H9 (cell line): ENCODE measurements around the gene TPD52L1. TPM values are rescaled to one million over a fixed set of nuclear protein-coding genes. Genes with fewer than 3 reads are reported as not detected.

ENCODE experiments used
- DNase-seq: peaks from one replicate; pipeline ENCODE4 v3.0.0-alpha.2; 2017
- H2AFZ ChIP-seq: one replicate; pipeline ENCODE4 v1.6.1; 2013; ENCODE audit warnings: mild to moderate bottlenecking, low read length, control low read depth, moderate library complexity
- H2AK5ac ChIP-seq: 2 replicates; pipeline ENCODE4 v1.6.1; 2013; ENCODE audit warnings: low read length, control low read depth, mixed read lengths; ENCODE audit not compliant: insufficient read length
- H2BK120ac ChIP-seq: one replicate; pipeline ENCODE4 v1.6.1; 2013; ENCODE audit warnings: low read depth, mild to moderate bottlenecking, low read length, control low read depth, inconsistent platforms; ENCODE audit not compliant: poor library complexity, severe bottlenecking
- H2BK12ac ChIP-seq: 2 replicates; pipeline ENCODE4 v1.6.1; 2013; ENCODE audit warnings: low read length, control low read depth, mixed read lengths, low read depth; ENCODE audit not compliant: insufficient read length
- H2BK15ac ChIP-seq: 2 replicates; pipeline ENCODE4 v1.6.1; 2013; ENCODE audit warnings: low read depth, low read length, control low read depth
- H2BK20ac ChIP-seq: one replicate; pipeline ENCODE4 v1.6.1; 2013; ENCODE audit warnings: low read depth, mild to moderate bottlenecking, low read length, control low read depth, inconsistent platforms; ENCODE audit not compliant: poor library complexity, severe bottlenecking
- H2BK5ac ChIP-seq: 2 replicates; pipeline ENCODE4 v1.6.1; 2013; ENCODE audit warnings: low read length, control low read depth, mixed read lengths; ENCODE audit not compliant: insufficient read length
- H3K14ac ChIP-seq: 2 replicates; pipeline ENCODE4 v1.6.1; 2013; ENCODE audit warnings: low read length, control low read depth; ENCODE audit not compliant: insufficient read depth
- H3K18ac ChIP-seq: 2 replicates; pipeline ENCODE4 v1.6.1; 2013; ENCODE audit warnings: low read depth, mild to moderate bottlenecking, mixed read lengths, low read length, control low read depth; ENCODE audit not compliant: insufficient read length
- H3K23ac ChIP-seq: 2 replicates; pipeline ENCODE4 v1.6.1; 2013; ENCODE audit warnings: low read length, control low read depth, mixed read lengths, low read depth; ENCODE audit not compliant: insufficient read length
- H3K23me2 ChIP-seq: 2 replicates; pipeline ENCODE4 v1.6.1; 2013; ENCODE audit warnings: low read depth, mild to moderate bottlenecking, mixed read lengths, low read length, control low read depth; ENCODE audit not compliant: insufficient read length, poor library complexity, severe bottlenecking
- H3K27ac ChIP-seq: 2 replicates; pipeline ENCODE4 v1.5.1; 2013; ENCODE audit warnings: low read length, control low read depth, mixed read lengths, low read depth; ENCODE audit not compliant: insufficient read length
- H3K27me3 ChIP-seq: 2 replicates; pipeline ENCODE4 v1.6.1; 2013; ENCODE audit warnings: low read length, control low read depth, inconsistent platforms; ENCODE audit not compliant: insufficient read depth
- H3K4ac ChIP-seq: 2 replicates; pipeline ENCODE4 v1.6.1; 2013; ENCODE audit warnings: low read depth, mild to moderate bottlenecking, control low read depth, inconsistent platforms, low read length, moderate library complexity
- H3K4me1 ChIP-seq: 2 replicates; pipeline ENCODE4 v1.6.1; 2013; ENCODE audit warnings: low read length, control low read depth, inconsistent platforms; ENCODE audit not compliant: insufficient read depth
- H3K4me2 ChIP-seq: 2 replicates; pipeline ENCODE4 v1.6.1; 2013; ENCODE audit warnings: low read length, control low read depth, mixed read lengths; ENCODE audit not compliant: insufficient read length, insufficient read depth
- H3K56ac ChIP-seq: 2 replicates; pipeline ENCODE4 v1.6.1; 2013; ENCODE audit warnings: low read depth, mild to moderate bottlenecking, mixed read lengths, low read length, control low read depth; ENCODE audit not compliant: insufficient read length
- H3K79me1 ChIP-seq: 2 replicates; pipeline ENCODE4 v1.6.1; 2013; ENCODE audit warnings: low read depth, mild to moderate bottlenecking, moderate library complexity, low read length, control low read depth, inconsistent platforms; ENCODE audit not compliant: insufficient read depth, poor library complexity, severe bottlenecking
- H3K79me2 ChIP-seq: 2 replicates; pipeline ENCODE4 v1.6.1; 2013; ENCODE audit warnings: low read length, control low read depth, inconsistent platforms; ENCODE audit not compliant: insufficient read depth
- H3K9ac ChIP-seq: 2 replicates; pipeline ENCODE4 v1.6.1; 2013; ENCODE audit warnings: low read length, control low read depth, mixed read lengths; ENCODE audit not compliant: insufficient read length; ENCODE audit errors: extremely low read depth
- H3K9me3 ChIP-seq: one replicate; pipeline ENCODE4 v1.6.1; 2013; ENCODE audit warnings: low read depth, low read length, inconsistent platforms; ENCODE audit not compliant: control insufficient read depth
- H3T11ph ChIP-seq: one replicate; pipeline ENCODE4 v1.6.1; 2013; ENCODE audit warnings: mild to moderate bottlenecking, low read length, control low read depth, inconsistent platforms
- H4K20me1 ChIP-seq: one replicate; pipeline ENCODE4 v1.6.1; 2013; ENCODE audit not compliant: control insufficient read depth, insufficient read length, insufficient read depth
- H4K5ac ChIP-seq: 2 replicates; pipeline ENCODE4 v1.6.1; 2013; ENCODE audit warnings: low read depth, mild to moderate bottlenecking, mixed read lengths, low read length, control low read depth; ENCODE audit not compliant: insufficient read length
- H4K8ac ChIP-seq: replicated peaks from 2 replicates; pipeline ENCODE4 v1.6.1; 2013; ENCODE audit warnings: low read length, control low read depth, mixed read lengths, low read depth; ENCODE audit not compliant: insufficient read length
- H4K91ac ChIP-seq: 2 replicates; pipeline ENCODE4 v1.6.1; 2013; ENCODE audit warnings: low read depth, mild to moderate bottlenecking, moderate library complexity, mixed read lengths, low read length, control low read depth; ENCODE audit not compliant: insufficient read length
- H3K27ac Mint-ChIP-seq, 3 experiments: 2 replicates in 2 of 3; 3 replicates in 1 of 3; pipeline ENCODE4 v1.8.0; 2020 to 2021; ENCODE audit warnings: mixed read lengths in 3 of 3, mild to moderate bottlenecking in 1 of 3, moderate library complexity in 1 of 3
- H3K27me3 Mint-ChIP-seq: 2 replicates; pipeline ENCODE4 v1.8.0; 2021; ENCODE audit warnings: low read depth, mild to moderate bottlenecking, moderate library complexity, mixed read lengths
- H3K36me3 Mint-ChIP-seq, 3 experiments: 2 replicates in 2 of 3; 3 replicates in 1 of 3; pipeline ENCODE4 v1.8.0; 2020 to 2021; ENCODE audit warnings: low read depth in 3 of 3, mixed read lengths in 3 of 3; ENCODE audit not compliant: insufficient read depth in 1 of 3
- H3K4me1 Mint-ChIP-seq, 2 experiments: 2 replicates each; pipeline ENCODE4 v1.8.0; 2020; ENCODE audit warnings: mixed read lengths in 2 of 2
- H3K4me3 Mint-ChIP-seq, 2 experiments: 2 replicates in 1 of 2; 3 replicates in 1 of 2; pipeline ENCODE4 v1.8.0; 2020 to 2021; ENCODE audit warnings: mild to moderate bottlenecking in 2 of 2, mixed read lengths in 2 of 2, moderate library complexity in 1 of 2
- H3K9me3 Mint-ChIP-seq, 2 experiments: 2 replicates in 1 of 2; 3 replicates in 1 of 2; pipeline ENCODE4 v1.8.0; 2020; ENCODE audit warnings: mild to moderate bottlenecking in 2 of 2, mixed read lengths in 2 of 2, moderate library complexity in 1 of 2
- WGBS: extraction: QIAGEN DNeasy Blood & Tissue Kit; methylation state at CpG from one replicate; pipeline ENCODE4 v1.1.7; 2013; ENCODE audit warnings: missing lambda C conversion rate, low lambda C conversion rate, mixed read lengths; ENCODE audit not compliant: insufficient read length; ENCODE audit errors: extremely low coverage; 5-methylcytosine and 5-hydroxymethylcytosine counted together
- total RNA-seq: library from RNA; stranded (reverse); gene quantifications from 2 replicates; pipeline ENCODE4 v1.2.1, GENCODE V29; 2021
- TF ChIP-seq, protein P1 (sequence below): fragments of 200-600 bp; sonication (generic); conservative IDR thresholded peaks from 3 replicates; pipeline ENCODE4 v1.8.0; 2021; ENCODE audit warnings: antibody characterized with exemption, mild to moderate bottlenecking

TPD52L1 gene
- total RNA-seq, 1 experiment from 2014 or later: 6.6 TPM

- Histone ChIP-seq H4K8ac (no peak overlapping the region), H3K18ac (no peak overlapping the region), H2BK120ac (no peak overlapping the region), H2AK5ac (no peak overlapping the region), H3K79me2 (no peaks in the 10 kb centered on the region), H2BK12ac (no peak overlapping the region), H3K4ac (no peak overlapping the region), H3K4me1 (no peaks in the 10 kb centered on the region), H3K9ac (no peak overlapping the region), H4K20me1 (no peaks in the 10 kb centered on the region), H2AFZ (no peak overlapping the region), H4K91ac (no peak overlapping the region), H3K27me3 (no peaks in the 10 kb centered on the region), H3K27ac (no peak overlapping the region), H3K9me3 (no peaks in the 10 kb centered on the region), H3K56ac (no peak overlapping the region), H2BK5ac (no peak overlapping the region), H3T11ph (no peak overlapping the region), H3K23ac (no peak overlapping the region), H2BK20ac (no peak overlapping the region), H2BK15ac (no peak overlapping the region), H4K5ac (no peak overlapping the region), H3K79me1 (no peaks in the 10 kb centered on the region), H3K23me2 (no peaks in the 10 kb centered on the region), H3K14ac (no peak overlapping the region), H3K4me2 (no peak overlapping the region)
- no peak overlapping the region for H3K4me3 Mint-ChIP-seq
- no peaks in the 10 kb centered on the region for H3K9me3 Mint-ChIP-seq
- no CpG with 5 or more reads among the region's 3 CpGs for WGBS
- no peaks in the 10 kb centered on the region for H3K36me3 Mint-ChIP-seq
- H3K4me1 Mint-ChIP-seq: peaks cover 11 to 22% of the 10 kb centered on the region in 2 experiments
- TF ChIP-seq, protein P1, sequence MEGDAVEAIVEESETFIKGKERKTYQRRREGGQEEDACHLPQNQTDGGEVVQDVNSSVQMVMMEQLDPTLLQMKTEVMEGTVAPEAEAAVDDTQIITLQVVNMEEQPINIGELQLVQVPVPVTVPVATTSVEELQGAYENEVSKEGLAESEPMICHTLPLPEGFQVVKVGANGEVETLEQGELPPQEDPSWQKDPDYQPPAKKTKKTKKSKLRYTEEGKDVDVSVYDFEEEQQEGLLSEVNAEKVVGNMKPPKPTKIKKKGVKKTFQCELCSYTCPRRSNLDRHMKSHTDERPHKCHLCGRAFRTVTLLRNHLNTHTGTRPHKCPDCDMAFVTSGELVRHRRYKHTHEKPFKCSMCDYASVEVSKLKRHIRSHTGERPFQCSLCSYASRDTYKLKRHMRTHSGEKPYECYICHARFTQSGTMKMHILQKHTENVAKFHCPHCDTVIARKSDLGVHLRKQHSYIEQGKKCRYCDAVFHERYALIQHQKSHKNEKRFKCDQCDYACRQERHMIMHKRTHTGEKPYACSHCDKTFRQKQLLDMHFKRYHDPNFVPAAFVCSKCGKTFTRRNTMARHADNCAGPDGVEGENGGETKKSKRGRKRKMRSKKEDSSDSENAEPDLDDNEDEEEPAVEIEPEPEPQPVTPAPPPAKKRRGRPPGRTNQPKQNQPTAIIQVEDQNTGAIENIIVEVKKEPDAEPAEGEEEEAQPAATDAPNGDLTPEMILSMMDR: no peak
- H3K27me3 Mint-ChIP-seq: no peaks in the 10 kb centered on the region
- no peak for DNase-seq
- no peak overlapping the region; a peak in 1 of 7 replicates for H3K27ac Mint-ChIP-seq
Measured at GRCh38 chr6:125224231-125224861, 70.8 kb downstream of the TPD52L1 start.
